H1 (cell line): ENCODE measurements around the gene TRIM67. TPM values are rescaled to one million over a fixed set of nuclear protein-coding genes. Genes with fewer than 3 reads are reported as not detected.

ENCODE experiments used
- CHD2 ChIP-seq: IDR thresholded peaks from 2 replicates; pipeline ENCODE4 v1.6.1; 2012; ENCODE audit warnings: low read length, improper control_type of control experiment
- GTF2F1 ChIP-seq: IDR thresholded peaks from 2 replicates; pipeline ENCODE4 v1.6.1; 2012; ENCODE audit warnings: low read depth, low read length, improper control_type of control experiment, borderline replicate concordance
- HDAC2 ChIP-seq, 2 experiments: fragments of 300-600 bp in 1 of 2; sonication (generic) in 1 of 2; IDR thresholded peaks; 2 replicates each; pipeline ENCODE4 v1.6.1; 2011 to 2012; ENCODE audit warnings: low read depth in 2 of 2, low read length in 2 of 2, mild to moderate bottlenecking in 2 of 2, moderate library complexity in 2 of 2, borderline replicate concordance in 1 of 2, inconsistent platforms in 1 of 2
- PHF8 ChIP-seq: fragments of 200-600 bp; sonication (generic); conservative IDR thresholded peaks from 2 replicates; pipeline ENCODE4 v1.7.1; 2012; ENCODE audit warnings: low read depth, mild to moderate bottlenecking, inconsistent platforms, low read length, moderate library complexity
- RNF2 ChIP-seq: fragments of 200-900, 300-1000 bp; sonication (generic); IDR thresholded peaks from 2 replicates; pipeline ENCODE4 v1.7.1; 2016; ENCODE audit warnings: borderline replicate concordance, low read depth, mild to moderate bottlenecking, antibody characterized with exemption, low read length; ENCODE audit not compliant: poor library complexity, severe bottlenecking; ENCODE audit errors: missing control alignments
- SP1 ChIP-seq: IDR thresholded peaks from 2 replicates; pipeline ENCODE4 v1.6.1; 2011; ENCODE audit warnings: low read depth, low read length
- SP2 ChIP-seq: IDR thresholded peaks from 2 replicates; pipeline ENCODE4 v1.6.1; 2012; ENCODE audit warnings: mild to moderate bottlenecking, low read length, inconsistent platforms
- USF2 ChIP-seq: IDR thresholded peaks from 2 replicates; pipeline ENCODE4 v1.6.1; 2011; ENCODE audit warnings: low read length, improper control_type of control experiment
- polyA plus RNA-seq, 7 experiments: library from polyadenylated mRNA; depleted of rRNA in 3 of 7; stranded (reverse) in 5 of 7; unstranded in 2 of 7; fragments of >200 nt in 5 of 7; fragments of 200-250 nt in 2 of 7; gene quantifications; 1 replicate in 5 of 7; 2 replicates in 1 of 7; 4 replicates in 1 of 7; pipeline versions ENCODE4 v1.2.1 to v1.2.3, GENCODE V29; 2011 to 2013; ENCODE audit warnings: missing spikeins in 2 of 7, mixed read lengths in 2 of 7
- total RNA-seq: library from RNA; stranded (reverse); fragmentation: NEBNext Ultra II Directional; extraction: Animal tissue kit (Norgen Biotek cat#: 25700); gene quantifications from 2 replicates; pipeline ENCODE4 v1.2.1, GENCODE V29; 2021

TRIM67 gene
- total and polyA plus RNA-seq, 2 of the 8 experiments (the other 6 are each of a cell fraction or from before 2014, with no cell fraction given) = under 0.01 TPM; not detected in 1

GRCh38 chr1:231194843-231195516, 33.1 kb downstream of the TRIM67 start (continued):
- TF ChIP-seq CHD2 (no peak), PHF8 (no peak), SP1 (no peak), USF2 (no peak), SP2 (no peak), GTF2F1 (no peak), RNF2 (no peak), HDAC2 (IDR thresholded peaks at IDR 0.05; ENCODE audit: borderline replicate concordance in 1 of 2, low read depth in 2 of 2, low read length in 2 of 2) (no peak)
- TF ChIP-seq, all 59 proteins: peak for 0
